Suppressor macrophage (primary cell): ENCODE measurements around the gene HNRNPUL2.

Experiments used
- DNase-seq, 4 experiments: peaks; one replicate each; pipeline ENCODE4 v3.0.0-alpha.2; 2020 to 2022

The HNRNPUL2 gene

DNA sequence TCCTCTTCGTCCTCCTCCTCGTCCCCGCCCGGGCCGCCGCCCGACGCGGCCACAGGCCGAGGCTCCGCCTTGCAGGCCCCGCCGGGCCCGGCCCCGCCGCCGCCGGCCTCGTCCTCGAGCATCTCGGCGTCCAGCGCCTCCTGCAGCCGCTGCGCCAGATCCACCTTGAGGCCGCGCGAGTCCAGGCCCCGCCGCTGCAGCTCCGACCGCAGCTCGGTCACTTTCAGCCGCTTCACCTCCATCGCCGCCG lies 417 bp downstream of the HNRNPUL2 start:
- DNase-seq = no peak

GRCh38 chr11:62726156-62726914 lies 922 bp downstream of the HNRNPUL2 start:
- DNase-seq = peak in 2 of 4 experiments; percentile 5 to 27

GRCh38 chr11:62725646-62726045 lies 1.6 kb downstream of the HNRNPUL2 start:
- no peak for DNase-seq

- no peak for DNase-seq
These were observed 3.1 kb downstream of the HNRNPUL2 start for GRCh38 chr11:62724171-62724570.

DNA sequence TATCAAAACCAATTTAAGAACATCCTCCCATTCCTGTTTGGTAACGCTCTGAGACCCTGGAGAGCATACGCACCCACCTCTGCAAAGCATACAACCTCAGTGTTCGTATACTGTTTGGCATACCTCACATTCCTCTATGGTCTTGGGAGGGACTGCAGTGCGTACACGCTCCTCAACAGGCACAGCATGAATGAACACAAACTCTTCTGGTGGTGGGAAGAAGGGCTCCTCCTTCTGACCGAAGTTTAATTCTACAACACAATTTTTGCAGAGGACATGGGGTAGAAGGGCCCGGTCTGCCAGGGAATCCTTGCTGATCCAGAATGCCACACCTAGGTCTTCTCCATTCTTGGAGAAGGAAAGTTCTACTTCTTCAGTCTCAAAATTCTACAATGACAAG lies 5.3 kb downstream of the HNRNPUL2 start:
- no peak for DNase-seq

- no peak for DNase-seq
These were observed 7.8 kb downstream of the HNRNPUL2 start for GRCh38 chr11:62719302-62719978.

- DNase-seq = no peak
These were observed 10.4 kb downstream of the HNRNPUL2 start for GRCh38 chr11:62716816-62717215.

DNA sequence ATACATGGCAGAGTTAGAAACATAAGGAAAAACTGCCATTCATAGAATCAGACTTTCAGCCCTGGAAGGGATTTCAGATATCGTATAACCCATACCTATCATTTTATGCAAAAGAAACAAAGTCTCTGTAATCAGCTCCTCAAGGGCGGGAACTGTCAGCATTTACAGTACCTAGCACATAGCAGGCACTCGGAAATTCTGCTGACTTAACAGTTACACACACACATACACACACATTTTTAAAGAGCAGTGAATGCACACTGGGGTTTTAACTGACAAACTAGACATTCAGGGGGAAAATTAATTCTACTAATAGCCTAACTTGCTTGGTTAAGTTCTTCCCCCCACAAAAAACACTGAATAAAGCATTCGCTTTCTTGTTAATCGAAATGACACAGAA lies 11.1 kb downstream of the HNRNPUL2 start:
- DNase-seq = no peak

DNA sequence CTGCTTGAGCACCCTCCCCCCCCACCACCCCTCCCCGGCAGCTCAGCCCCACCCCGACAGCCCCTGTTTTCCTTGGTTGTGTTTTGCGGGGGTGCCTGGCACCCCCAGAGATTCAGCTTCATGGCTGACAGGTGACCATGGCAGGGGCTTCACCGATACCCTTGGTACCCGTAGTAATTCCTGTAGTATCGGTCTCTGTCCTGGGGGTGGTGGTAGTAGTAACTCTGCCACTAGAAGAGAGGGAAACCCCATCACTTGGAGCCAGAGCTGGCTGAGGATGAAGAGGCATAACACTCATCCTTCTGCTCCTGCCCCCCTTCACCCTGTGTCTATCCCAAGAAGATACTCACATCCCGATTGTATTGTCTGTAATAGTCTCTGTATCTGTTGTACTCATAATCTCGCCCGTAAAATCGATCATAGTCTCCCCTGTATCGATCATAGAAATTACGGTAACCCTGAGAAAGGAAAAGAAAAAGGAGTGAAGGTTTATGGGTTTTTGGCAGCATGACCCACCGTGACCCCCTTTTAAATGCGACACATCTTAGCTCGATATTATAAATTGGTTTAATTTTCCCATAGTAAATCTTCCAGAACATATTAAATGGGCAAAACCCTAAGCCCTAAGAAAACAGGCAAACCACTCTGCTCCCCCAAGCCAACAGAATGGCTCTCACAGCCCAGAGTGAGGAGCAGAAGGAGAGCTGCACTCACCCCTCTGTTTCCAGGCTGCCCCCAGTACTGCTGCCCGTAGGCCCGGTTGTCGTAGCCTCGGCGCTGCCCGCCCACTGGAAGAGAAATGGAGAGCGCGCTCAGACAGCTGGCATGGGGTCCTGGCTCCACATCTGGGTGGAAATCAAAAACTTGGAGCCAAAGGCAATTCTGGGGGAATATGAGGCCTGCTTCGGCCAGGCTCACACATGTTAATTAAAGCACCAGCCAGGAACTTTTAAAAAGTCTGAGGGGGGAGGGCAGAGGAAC lies 11.8 kb downstream of the HNRNPUL2 start:
- DNase-seq = no peak

GRCh38 chr11:62713343-62713742 lies 13.9 kb downstream of the HNRNPUL2 start:
- DNase-seq = no peak

GRCh38 chr11:62712861-62713260 lies 14.4 kb downstream of the HNRNPUL2 start:
- DNase-seq = no peak

GRCh38 chr11:62712276-62712812 lies 14.9 kb downstream of the HNRNPUL2 start:
- no peak for DNase-seq

GRCh38 chr11:62710001-62710345 lies 17.3 kb downstream of the HNRNPUL2 start:
- peak; percentile 21 to 49 (median 37) for DNase-seq

DNA sequence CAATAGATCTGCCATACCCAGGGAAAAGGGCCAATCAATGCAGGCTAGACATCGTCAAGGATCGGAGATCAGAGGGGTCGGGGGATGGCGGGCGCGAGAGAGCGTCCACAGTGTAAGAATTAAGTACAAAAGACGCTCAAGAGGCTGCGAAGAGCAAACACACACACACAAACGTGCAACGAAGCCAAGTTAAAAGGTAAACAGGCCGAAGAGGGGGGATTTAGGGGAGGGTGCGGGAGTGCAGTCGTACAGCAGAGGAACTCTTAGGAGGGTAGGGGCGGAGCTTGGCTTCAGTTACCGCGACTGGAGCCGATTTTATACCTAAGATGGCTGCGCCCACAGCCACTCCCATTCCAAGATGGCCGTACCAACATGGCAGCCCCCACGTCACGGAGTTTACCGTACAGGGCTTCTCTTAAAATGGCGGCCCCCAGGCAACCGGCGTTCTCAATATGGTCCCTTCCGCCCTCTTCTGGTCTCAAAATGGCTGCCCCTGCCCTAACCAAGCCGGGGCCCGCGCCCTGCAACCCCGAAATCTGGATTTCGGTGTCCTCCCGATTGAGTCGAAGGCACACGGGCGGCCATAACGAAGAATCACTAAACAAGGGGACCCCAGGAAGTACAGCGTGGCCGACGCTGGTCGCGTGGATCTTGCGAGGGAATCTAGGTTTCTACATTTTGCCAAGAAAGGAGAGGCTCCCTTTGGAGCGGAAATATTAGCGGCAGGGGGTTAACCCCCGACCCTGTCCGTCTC lies 17.8 kb downstream of the HNRNPUL2 start:
- peak; percentile 98 to 99 (median 98) for DNase-seq

GRCh38 chr11:62708793-62709192 lies 18.5 kb downstream of the HNRNPUL2 start:
- peak in 1 of 4 experiments; percentile 35 for DNase-seq

GRCh38 chr11:62708392-62708791 lies 18.9 kb downstream of the HNRNPUL2 start:
- no peak for DNase-seq

GRCh38 chr11:62707277-62707861 lies 19.9 kb downstream of the HNRNPUL2 start, which contains the start of the genes BSCL2 and GNG3:
BSCL2 (minus strand) TSS chr11:62707424; CDS start chr11:62707195, 229 bp downstream.
GNG3 (plus strand) TSS chr11:62707676; CDS start chr11:62708296, 620 bp downstream.
- DNase-seq = no peak

DNA sequence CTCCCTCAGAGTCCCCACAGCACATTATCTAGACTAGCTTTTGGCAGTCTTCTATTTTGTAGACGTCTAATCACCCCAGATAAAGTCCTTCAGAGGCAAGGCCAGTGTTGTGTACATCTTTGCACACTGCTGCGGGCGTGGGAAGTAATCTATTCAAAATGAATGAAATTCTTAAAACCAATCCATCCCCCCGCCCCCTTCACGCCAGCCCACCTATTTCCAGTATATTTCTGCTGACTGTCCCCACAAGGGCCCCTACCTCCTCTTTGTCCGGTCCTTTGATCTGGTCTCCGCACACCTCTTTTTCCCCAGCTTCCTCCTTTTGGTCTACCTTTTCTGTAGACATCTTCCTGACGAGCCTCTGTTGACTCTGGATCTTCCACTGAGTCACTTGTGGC lies 20.4 kb downstream of the HNRNPUL2 start:
- DNase-seq = no peak

DNA sequence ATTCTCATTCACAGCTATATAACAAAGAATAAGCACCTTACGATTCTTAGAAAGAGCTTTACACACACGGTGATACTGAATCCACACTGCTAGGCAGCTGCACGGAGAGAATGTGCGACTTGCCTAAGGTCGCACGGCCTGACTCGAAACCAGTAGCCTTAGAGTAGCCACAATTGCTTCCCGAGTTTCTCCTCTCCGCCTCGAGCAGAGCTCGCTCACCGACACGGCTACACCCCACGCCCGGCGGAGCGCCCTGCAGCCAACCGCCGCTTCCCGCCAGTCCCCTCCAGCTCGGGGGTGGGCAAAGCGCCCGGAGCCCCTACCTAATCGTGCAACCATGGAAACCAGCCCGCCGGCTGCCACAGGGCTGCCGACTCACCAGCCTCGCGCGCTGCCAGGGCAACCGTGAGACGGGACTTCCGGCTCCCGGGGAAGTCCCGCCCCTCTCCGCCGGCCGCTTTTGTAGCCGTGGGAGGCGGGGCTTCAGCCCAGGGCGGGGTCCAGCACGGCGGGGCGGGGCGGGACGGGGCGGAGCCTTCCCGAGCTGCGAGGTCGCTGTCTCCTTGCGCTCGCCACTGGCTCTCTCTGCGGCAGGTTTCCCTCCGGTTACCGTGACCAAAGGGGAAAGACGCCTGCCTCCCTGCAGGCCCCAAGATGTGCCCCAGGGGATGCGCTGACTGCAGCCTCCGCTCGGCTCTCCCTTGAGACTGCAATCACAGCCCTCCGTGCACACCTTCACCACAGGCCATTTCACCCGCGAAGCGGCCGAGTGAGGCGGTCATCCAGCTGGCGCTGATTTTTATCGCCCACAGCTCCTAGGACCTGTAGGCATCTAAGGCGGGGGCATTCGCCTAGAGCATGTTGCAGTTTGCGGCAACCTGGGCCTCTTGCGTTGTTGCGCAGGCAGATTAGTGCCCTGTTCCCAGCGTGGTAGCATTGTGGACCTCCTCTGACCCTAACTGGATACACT lies 21.1 kb downstream of the HNRNPUL2 start:
- peak; percentile 96 to 99 (median 98) for DNase-seq

GRCh38 chr11:62705413-62705812 lies 21.8 kb downstream of the HNRNPUL2 start:
- DNase-seq = peak; percentile 11 to 35 (median 31)
